Measurements from ENCODE around the gene MXRA7.
"Not testable (repeated sequence)": the region's sequence is repeated elsewhere in the genome, so short reads cannot be mapped to it uniquely, and the experiment has no call there.

The MXRA7 gene

DNA sequence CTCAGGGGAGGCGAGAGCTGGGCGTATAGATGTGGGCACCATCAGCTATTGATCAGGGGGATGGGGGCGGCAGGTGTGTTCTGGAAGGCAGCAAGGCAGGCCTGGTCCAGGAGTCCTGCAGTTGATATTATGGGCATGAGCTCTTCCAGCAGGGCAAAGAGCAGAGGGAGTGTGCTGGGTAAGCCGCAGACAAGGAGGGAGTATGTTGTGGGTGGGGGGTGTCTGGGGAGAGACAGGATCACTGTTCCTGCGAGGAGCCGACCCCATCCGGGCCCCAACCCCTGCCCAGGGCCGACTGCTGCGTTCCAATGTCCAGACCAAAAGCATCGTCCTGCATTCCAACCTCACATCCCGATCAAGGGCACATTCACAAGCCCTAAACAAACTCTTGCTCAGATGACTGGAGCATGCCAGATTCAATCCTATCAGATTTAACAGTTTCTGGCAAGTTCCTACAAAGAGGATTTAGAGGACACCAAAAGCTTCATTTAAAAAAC, 9.2 kb downstream of the MXRA7 start:
- Histone ChIP-seq H3K36me3 (peaks cover under 1% of the 10 kb centered on the region; the same call in 1 of the 2 replicates), H3K9me3 (ENCODE audit: severe bottlenecking) (no peaks in the 10 kb centered on the region), H3K27ac (peak overlapping the region; percentile 85), H3K27me3 (ENCODE audit: insufficient read depth, low read depth, severe bottlenecking) (no peaks in the 10 kb centered on the region), H3K4me3 (ENCODE audit: low read depth, low read length) (no peak overlapping the region)
- DNase-seq: no peak
- TF ChIP-seq, protein P1, sequence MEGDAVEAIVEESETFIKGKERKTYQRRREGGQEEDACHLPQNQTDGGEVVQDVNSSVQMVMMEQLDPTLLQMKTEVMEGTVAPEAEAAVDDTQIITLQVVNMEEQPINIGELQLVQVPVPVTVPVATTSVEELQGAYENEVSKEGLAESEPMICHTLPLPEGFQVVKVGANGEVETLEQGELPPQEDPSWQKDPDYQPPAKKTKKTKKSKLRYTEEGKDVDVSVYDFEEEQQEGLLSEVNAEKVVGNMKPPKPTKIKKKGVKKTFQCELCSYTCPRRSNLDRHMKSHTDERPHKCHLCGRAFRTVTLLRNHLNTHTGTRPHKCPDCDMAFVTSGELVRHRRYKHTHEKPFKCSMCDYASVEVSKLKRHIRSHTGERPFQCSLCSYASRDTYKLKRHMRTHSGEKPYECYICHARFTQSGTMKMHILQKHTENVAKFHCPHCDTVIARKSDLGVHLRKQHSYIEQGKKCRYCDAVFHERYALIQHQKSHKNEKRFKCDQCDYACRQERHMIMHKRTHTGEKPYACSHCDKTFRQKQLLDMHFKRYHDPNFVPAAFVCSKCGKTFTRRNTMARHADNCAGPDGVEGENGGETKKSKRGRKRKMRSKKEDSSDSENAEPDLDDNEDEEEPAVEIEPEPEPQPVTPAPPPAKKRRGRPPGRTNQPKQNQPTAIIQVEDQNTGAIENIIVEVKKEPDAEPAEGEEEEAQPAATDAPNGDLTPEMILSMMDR (IDR thresholded peaks at IDR 0.05; ENCODE audit: low read depth, low read length): no peak

DNA sequence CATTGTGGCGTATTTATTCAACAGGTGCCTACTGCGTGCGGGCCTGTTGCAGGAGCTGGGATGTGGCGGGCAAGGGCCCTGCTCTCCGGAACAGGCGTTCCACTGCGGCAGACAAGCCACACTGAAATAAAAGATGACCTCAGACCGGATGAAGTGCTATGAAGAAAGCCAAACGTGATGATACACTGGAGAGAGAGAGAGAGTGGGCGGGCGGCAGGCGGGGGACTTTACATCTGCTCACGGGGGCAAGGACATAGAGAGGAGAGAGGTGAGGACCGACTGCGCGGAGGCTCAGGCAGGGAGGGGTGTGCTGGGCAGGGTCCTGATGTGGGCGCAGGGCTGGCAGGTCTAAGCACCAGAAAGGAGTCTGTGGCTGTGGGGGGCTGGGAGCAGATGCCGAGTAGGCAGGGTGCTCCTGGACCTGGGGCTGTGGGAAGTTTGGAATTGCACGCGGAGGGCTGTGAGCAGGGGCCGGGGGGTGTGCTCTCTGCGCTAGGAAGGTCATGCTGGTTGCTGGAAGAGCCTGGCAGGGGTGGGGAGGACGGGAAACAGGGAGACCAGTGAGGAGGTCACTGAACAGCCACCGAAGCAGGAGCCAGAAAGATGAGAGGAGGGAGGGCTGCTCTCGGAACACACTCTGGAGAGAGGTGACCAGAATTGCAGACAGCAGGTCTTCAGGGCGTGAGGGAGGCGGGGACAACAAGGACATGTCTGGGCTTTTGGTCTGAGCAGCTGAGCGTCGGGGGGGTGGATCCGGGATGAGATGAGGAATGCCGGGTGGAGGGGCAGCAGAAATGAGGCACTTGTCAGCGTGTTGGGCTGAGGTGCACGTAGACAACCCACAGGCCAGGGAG, 9.9 kb downstream of the MXRA7 start:
- H3K9me3 ChIP-seq (ENCODE audit: severe bottlenecking): no peaks in the 10 kb centered on the region
- TF ChIP-seq, protein P1 (IDR thresholded peaks at IDR 0.05; ENCODE audit: low read depth, low read length): no peak
- DNase-seq: peak; percentile 91
- peak overlapping the region; percentile 85 for H3K27ac ChIP-seq
- no peaks in the 10 kb centered on the region; the same call in 1 of the 2 replicates for H3K36me3 ChIP-seq
- H3K27me3 ChIP-seq (ENCODE audit: insufficient read depth, low read depth, severe bottlenecking): no peaks in the 10 kb centered on the region
- H3K4me3 ChIP-seq (ENCODE audit: low read depth, low read length): peak overlapping the region; percentile 13

DNA sequence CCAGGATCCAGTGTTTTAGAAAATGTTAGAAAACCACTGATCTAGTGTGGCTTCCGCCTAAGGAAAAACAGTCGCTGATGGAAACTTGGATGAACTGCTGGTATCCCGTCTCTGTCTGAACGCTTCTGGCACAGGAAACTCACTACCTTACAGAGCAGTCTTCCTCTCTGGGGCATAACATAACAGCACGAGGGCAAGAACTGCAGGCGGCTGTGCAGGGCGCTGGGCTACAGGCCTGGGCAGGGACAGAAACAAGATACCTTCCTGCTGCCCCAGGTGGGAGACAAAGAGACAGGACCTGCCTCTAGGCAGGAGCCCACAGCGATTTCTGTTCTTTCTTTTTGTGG, 10.5 kb downstream of the MXRA7 start:
- no peaks in the 10 kb centered on the region for H3K27me3 ChIP-seq (ENCODE audit: insufficient read depth, low read depth, severe bottlenecking)
- TF ChIP-seq, protein P1 (IDR thresholded peaks at IDR 0.05; ENCODE audit: low read depth, low read length): no peak
- H3K9me3 ChIP-seq (ENCODE audit: severe bottlenecking): no peaks in the 10 kb centered on the region
- peak overlapping the region; percentile 85 for H3K27ac ChIP-seq
- no peaks in the 10 kb centered on the region; the same call in 1 of the 2 replicates for H3K36me3 ChIP-seq
- no peak for DNase-seq
- H3K4me3 ChIP-seq (ENCODE audit: low read depth, low read length): no peak overlapping the region

DNA sequence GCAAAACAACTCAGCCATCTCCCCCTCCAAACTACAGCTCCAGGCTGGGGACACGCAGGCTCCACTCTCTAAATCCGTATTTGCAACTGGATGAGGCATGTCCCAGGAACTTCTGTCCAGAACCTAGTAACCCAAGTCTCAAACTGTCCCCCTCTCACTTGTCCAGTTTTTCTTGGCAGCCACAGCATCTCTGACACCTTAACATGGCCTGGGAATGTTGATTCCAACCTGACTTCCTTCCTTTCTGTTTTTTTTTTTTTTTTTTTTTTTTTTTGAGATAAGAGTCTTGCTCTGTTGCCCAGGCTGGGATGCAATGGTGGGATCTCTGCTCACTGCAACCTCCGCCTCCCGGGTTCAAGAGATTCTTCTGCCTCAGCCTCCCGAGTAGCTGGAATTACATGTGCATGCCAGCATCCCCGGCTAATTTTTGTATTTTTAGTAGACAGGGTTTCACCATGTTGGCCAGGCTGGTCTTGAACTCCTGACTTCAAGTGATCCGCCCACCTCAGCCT, 12.2 kb downstream of the MXRA7 start:
- H3K4me3 ChIP-seq (ENCODE audit: low read depth, low read length); H3K36me3 ChIP-seq; DNase-seq; H3K27me3 ChIP-seq (ENCODE audit: insufficient read depth, low read depth, severe bottlenecking); H3K27ac ChIP-seq; H3K9me3 ChIP-seq (ENCODE audit: severe bottlenecking): not testable (repeated sequence)

DNA sequence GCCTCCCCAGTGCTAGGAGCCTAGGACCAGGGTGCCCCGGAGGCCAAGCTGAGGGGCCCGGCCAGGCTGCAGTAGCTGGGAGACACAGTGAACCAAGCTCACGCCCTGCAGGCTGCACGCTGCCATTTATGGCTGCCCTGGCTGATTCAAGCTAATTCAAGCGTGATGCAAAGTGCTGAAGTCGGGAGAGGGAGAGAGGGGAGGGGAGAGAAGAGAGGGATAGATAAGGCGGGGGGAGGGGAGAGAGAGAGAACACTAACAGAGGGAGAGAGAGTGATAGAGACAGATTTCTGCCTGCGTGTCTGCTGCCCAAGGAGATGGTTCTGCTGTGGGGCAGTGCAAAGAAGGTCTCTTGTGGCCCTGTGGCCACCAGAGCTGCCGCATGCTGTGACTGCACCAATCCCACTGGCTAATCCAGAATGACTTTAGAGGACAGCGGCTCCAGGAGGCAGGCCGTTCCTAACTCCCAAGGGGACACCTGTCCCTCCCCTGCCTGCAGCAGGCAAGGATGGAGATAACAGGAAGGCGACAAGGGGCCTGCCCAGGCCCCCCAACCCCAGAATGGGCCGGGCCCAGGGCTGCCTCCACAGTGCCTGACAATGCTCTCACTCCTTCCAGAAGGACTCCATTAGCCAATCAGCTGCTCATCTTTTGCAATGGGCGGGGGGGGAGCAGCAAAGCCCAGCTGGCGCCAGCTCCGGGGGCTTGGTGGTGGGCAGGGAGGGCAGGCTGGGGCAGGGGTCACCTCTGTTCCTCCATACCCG, 12.9 kb downstream of the MXRA7 start:
- TF ChIP-seq, protein P1 (IDR thresholded peaks at IDR 0.05; ENCODE audit: low read depth, low read length): 0 out of 2 replicates have a peak, but pooled peaks have one; percentile 25
- H3K27ac ChIP-seq: peak overlapping the region; percentile 69
- peak; percentile 81 for DNase-seq

More for the DNA sequence above, 12.9 kb downstream of the MXRA7 start:
- no peaks in the 10 kb centered on the region for H3K27me3 ChIP-seq (ENCODE audit: insufficient read depth, low read depth, severe bottlenecking)
- no peak overlapping the region for H3K4me3 ChIP-seq (ENCODE audit: low read depth, low read length)
- no peaks in the 10 kb centered on the region for H3K9me3 ChIP-seq (ENCODE audit: severe bottlenecking)
- H3K36me3 ChIP-seq: no peaks in the 10 kb centered on the region; the same call in none of the 2 replicates

Data from WERI-Rb-1 (cell line).